HG02981 (cell line): ENCODE measurements around the gene LAD1.

Experiments used
- ATAC-seq: cut with Tn5 transposase; IDR thresholded peaks from one replicate; pipeline ENCODE4 v1.9.1; 2021; ENCODE audit warnings: mild to moderate bottlenecking, moderate library complexity; ENCODE audit not compliant: unreplicated experiment

The LAD1 gene

DNA sequence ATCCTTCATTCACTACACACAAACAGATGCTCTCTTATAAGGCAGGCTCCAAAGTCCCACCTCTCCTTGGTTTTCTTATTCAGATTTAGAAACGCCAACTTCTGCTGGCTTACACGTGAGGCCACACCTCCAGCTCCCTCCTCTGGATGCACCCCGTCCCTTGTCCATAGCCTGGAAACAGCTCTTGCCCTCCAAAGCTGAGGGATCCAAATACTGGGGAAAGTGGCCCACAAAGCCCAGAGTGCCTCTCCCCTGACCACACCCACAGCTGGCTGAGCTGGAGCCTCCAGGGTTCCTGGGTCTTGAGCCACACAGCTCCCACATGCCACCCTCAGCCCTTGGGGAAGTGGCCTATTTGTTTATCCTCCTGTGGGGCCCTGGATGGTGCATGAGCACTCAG is 4.5 kb downstream of the LAD1 start:
- no peak for ATAC-seq

DNA sequence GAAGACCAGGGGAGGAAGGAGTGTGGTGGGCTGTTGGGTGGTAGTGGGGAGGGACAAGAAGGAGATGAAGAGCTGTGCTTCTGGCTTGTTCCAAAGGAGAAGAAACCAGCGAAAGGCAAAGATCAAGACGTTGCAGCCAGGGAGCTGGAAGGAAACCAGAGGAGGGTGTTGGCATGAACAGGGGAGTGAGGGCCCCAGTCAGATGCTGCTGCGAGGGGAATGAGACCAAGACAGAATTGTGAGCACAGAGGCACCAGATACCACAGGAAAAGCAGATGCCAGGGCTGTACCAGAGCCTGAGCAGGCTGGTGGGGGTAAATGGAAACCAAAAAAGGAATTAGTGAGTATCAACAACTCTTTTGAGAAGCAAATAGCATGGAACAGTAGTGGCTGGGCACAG is 6.0 kb downstream of the LAD1 start:
- no peak for ATAC-seq

DNA sequence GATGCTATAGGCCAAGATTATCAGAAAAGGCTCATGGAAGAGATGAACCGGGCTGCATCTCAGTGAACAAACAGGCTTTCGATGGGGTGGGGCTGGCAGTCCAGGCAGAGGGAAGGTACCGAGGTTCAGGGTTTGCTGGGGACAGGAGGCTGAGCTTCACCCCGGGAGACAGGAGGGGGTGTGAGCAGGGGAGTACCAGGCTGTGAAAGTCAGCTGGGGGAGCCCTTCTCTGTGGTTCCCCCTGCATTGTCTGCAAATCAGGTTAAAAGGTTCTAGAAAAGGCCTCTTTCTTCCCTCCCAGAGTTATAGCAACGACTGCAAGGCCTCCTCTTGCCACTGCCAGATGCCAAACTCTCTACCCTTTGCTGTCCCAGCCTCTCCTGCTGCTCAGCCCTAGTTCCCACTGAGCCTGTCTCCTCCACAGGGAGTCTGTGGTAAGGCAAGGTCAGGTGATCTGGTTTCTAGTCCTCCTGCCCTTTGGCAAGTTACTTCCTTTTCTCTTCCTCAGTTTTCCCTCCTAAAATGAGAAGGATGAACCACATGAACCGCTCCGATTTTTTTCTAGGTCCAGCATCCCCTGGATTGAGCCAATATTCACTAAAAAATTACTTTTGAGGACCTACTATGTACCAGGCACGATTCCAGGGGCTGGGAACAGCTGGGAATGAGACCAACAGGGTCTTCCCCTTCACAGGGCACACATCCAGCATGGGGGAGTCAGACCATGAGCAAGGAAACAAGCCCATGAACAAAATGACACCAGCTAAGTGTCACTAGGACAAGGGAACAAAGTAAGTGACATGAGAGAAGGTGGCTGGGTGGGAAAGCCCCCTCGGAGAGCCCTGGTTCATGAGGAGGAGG is 7.2 kb downstream of the LAD1 start:
- ATAC-seq = no peak

DNA sequence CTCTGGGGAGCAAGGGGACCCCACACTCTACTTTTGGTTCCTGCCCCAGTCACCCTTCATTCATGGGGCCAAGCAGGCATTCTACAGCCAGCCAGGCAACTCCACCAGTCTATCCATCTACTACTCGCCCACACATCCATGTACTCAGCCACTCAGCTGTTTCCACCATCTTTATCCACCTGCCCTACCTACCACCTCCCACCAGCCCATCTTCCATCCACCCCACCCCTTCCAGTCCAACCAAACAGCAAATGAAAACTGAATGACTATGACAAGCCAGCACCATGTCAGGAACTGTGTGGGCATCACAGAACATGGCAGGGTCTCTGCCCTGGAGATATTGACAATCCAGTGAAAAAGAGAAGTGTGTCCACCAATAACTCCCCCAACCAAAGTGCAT is 7.9 kb downstream of the LAD1 start:
- no peak for ATAC-seq

DNA sequence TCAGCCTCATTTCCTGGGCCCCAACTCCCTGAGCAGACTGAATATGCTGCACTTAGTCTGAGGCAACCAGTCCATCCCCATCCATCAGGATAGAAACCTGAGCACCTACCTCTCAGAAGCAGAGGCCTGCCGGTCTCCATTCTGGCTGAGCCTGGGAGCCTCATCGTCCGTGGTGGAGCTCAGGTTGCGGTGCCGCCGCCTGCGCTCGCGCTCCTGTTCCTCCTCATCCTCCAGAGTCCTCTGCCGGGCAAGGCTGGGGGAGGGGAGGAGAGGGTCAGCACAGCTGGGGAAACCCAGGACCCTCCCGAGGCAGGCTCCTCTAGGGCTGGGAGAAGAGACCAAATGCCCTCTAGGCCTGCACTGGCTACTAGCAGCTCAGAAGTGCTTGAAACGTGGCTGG is 10.1 kb downstream of the LAD1 start:
- ATAC-seq = no peak

DNA sequence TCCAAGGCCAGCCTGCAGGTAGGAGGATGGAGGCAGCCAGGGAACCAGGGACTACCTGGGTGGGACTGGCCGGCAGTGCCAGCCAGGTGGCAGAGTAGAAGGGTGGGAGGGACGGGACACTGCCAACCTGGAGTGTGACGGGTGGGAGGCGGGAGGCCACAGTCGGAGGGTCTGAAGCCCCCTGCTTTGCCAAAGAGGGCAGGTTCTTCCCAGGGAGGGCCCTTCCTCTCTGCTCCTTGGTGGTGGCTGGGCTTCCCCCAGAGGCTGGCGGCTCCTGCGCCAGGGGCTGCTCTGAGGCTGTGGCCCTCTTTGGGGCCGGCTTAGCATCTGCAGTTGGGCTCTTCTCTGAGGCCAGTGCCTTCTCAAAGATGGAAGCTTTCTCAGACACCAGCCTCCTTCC is 12.9 kb downstream of the LAD1 start:
- ATAC-seq = no peak

DNA sequence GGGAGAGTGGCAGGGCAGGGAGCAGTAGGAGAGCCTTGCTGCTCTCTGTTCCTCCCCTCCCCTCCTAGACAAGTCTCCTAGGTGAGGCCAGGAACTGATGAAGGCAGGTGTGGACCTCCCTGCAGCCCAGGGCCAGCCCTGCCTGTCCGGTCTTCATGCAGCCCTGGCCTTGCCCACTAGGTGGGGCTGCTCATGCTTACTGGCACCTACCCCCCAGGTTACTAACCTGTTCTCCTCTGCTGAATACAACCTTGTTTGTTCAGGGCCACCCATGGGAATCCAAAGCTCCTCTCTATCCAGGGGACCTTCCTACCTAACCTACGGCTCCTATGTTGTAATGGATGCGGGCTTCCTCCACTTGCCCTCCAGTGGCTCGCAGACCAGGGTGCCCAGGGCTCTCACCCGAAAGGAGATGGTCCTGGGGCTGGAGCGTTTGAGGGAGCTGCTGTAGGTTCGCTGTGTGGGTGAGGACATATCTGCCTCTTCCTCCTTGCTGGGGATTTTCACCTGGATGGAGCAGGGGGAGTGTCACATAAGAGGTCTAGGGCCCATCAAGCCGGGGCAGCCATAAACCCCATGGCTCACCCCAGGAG is 13.7 kb downstream of the LAD1 start:
- peak; percentile 73 for ATAC-seq

DNA sequence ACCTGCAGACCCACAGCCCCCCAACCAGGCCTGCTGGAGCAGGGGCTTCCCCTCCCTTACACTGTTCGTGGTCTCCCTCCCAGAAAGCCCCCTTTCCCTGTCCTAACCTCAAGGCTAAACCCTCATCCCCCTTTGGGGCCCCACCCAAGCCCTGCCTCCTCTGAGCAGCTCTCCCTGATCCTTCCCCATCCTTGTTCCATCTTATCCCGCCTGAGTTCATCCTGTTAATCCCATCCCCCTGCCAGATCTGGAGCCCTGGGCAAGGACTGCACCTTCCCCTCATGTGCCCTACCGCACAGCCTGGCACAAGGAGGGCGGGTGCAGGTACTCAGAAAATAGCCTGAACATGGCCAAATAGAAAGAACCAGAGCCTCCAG is 14.7 kb downstream of the LAD1 start:
- ATAC-seq = no peak

DNA sequence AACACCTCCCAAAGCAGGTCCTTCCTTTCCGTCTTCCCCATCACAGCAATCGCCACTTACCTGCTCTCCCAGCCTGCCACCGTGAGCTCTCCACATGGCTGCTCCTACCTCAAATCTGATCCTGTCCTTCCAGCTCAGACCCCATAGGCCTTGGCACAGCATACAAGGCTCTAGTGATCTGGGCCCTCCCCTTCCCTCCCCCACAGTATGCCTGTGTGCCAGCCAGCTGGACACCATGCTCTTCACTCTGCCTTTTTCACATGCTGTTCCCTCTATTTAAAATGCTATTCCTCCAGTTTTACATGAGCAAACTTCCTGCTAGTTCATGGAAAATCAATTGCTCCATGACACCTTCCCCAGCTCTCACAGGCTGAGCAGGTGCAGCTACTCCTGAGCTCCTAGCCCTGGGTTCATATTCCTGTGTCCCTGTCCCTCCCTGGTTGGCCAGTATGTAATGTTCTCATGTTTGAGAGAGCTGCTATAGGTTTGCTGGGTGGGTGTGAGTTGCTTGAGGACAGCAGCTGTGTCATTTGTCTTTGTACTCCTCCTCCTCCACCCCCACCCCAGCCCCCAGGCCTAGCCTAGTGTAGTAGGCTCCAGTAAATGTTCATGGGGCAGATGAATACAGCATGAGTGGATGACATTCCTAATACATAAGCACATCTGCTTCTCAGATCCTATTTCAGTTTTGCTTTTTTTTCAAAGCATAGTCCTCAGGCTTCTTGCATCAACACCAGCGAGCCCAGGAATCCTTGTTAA is 15.3 kb downstream of the LAD1 start:
- ATAC-seq = no peak

DNA sequence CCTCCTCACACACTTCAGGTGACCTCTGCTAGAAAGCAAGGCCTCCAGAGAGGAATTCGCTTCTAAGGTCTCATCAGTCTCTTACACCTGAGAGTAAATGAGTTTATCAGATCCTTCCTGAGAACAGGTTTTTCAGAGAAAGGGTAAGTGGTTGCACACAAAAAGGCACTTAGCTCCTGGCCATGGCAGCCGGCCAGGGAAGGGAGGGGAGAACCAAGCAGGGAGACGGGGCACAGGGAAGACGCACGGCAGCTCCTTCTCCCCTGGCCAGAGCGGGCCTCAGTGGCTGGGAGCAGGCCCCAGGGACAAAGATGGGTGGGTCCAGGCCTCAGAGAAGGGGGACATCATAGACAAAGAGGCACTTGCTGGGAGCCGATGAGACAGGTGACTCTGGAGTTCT is 18.0 kb downstream of the LAD1 start:
- no peak for ATAC-seq

DNA sequence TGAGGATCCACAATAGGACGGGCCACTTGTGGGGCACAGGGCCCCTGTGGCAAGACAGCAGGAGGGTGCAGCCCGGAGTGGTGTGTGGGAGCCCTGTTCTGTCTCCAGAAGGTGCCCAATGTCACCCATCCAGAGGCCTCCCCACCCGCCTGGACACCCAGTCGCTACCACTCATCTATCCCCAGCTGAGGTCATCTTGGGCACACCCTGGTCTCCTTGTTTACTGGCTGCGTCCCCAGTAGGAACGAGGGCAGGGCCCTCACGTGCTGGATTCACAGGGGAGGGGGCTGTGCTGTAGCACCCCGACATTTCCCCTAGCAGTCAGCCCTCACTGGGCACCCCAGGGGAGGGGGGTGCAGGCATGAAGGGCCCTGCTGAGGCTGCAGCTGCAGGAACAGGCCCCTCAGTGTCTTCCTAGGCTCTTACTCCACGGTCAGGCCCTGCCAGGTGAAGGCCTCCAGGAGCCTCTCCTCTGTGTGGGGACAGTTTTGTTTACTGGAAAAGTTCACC is 19.3 kb downstream of the LAD1 start:
- no peak for ATAC-seq

DNA sequence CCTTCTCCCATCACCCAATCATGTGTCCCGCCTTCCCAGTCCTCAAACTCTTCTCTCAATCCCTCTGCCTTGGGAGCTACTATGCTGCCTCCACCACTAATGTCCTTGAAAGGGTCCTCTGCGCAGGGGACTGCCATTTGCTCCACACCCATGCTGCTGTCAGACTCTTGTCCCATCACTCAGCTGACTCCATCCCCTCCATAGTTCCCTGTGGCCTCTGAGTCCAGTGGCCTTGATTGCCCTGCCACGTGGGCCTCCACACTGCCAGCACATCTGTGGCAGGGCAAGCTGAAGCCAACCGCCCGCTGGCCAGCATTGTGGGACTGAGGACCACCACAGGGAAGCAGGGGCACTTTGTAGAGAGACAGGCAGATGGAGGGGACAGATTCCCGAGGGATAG is 20.3 kb downstream of the LAD1 start:
- no peak for ATAC-seq

DNA sequence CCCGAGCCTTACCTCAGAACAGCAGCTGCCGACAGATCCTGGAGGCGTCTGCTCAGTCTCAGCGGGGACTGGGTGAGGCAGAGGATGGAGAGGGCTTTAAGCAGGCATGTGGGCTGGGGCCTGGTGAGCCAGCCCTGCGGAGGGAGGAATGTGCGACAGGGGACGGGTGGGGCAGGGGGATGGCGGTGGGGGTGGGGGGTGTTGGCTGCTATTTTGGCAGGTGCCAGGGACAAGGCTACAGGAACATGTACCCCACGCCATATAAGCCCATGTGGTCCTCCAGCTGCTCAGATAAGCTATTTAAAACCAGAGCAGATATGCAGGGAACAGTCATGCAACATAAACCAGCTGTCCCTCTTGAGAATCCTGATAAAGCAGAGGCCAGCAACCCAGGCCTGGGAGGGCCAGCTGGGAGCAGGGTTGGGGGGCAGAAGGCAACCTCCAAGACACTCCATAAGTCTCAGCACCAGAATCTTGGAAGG is 21.5 kb downstream of the LAD1 start, which contains the start of gene TNNT2:
TNNT2 (minus strand) TSS at position 70 of the 482 bp plus-strand sequence. CDS start 4,426 bp downstream, outside the sequence.
- ATAC-seq = no peak

DNA sequence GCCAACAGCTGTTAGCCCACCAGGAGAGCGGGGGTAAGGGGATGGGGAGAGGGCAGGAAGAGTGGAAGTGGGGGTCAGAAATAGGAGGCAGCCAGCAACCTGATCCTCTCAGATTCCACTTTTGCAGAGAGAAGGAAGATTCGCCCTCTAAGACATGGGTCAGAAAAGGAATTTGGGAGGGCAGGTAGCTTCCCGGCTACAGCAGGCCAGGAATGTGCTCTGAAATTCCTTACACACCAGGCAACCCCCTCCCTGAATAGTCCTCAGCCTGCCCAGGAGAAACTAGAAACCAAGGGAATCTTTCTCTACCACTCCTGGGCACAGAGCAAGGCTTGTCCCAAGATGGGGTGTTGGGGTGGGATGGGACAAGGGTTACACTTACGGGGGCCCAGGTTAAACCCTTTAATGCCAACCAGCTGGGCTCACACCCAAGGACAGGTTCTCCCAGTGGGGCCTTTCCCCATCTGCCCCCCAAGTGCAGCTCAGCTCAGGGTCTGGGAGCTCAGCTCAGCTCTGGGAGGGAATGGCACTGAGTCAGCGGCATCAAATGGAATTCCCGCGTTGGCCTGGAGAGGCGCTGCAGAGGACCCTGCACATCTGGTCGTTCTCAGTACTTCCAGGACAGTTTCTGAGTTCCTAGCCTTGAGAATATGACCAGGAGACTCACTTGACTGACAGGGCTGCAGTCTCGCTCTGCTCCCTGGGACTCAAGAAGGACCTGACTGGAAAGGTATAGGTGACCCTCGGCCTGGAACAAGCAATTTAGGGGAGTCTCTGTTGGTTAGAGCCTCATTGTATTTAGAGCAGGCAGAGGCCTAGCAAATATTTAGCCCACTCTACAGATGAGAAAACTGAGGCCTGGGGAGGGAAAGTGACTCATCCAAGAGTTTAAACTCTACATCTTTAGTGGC is 22.4 kb downstream of the LAD1 start:
- ATAC-seq = no peak

DNA sequence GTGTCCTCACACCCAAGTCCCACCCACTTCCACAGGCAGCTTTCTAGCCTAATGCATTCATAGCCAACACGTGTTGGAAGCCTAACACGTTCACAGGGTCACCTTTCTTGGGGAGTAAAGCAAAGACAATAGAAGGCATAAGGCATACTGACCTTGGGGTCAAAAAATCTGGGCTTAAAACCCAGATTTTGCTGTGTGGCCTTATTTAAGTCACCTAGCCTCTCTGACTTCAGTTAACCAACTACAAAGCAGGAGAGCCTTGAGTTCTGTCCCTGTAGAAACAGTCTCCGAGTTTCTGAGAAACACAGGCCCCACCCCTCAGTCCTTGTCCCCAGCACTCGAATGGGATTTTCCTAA is 23.0 kb downstream of the LAD1 start:
- no peak for ATAC-seq

DNA sequence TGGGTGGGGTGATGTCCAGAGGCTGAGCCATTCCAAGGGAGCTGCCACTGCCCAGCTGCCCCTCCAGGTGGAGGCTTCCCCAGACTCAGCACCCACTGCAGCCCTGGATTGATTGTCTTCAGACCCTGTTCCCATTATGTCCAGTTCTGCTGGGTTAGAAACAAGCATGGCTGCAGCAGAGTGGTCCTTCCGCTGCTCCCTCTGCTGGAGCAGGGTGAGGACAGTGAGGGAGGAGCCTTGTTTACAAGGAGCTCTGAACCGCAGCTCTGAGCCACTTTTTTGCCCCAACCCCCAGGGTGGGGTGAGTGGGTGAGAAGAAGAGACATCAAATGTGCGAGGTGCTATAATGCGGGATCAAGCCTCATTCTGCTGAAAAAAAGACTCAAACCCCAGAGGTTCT is 24.0 kb downstream of the LAD1 start:
- no peak for ATAC-seq

DNA sequence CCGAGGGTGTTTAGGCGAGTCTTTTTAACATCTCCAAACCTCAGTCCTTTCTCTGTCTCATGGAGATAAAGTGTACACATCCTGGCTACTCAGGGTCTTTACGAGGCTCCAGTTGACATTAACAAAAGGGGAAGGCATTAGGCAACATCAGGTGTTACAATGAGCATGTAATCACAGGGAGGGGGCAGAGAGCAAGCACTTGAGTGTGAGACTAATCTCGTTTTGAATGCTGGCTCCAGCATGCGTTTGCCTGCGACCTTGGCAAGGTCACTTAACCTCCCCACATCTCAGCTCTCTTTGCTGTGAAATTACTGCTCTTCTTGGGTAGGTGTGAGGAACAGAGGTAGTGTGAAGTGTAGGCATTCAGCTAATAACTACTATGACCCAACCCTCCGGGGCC is 24.8 kb downstream of the LAD1 start:
- no peak for ATAC-seq

DNA sequence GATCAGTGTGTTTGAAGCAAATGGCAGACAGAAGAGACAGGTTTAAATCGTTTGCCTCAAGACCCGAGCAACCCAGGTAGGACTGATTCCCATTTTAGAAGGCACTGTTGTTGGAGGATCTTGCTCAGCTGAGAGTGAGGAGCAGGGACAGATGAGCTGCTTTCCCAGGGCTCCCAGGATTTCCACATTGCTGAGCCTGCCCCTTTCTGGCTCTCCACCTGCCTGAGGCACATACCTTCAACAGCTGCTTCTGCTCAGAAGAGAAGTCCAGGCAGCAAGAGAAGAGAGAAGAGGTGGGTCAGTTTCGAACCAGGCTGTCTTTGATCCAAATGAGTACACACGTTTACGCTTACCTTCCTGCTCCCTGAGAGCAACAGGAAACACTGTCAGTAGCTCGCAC is 27.3 kb downstream of the LAD1 start:
- ATAC-seq = no peak

DNA sequence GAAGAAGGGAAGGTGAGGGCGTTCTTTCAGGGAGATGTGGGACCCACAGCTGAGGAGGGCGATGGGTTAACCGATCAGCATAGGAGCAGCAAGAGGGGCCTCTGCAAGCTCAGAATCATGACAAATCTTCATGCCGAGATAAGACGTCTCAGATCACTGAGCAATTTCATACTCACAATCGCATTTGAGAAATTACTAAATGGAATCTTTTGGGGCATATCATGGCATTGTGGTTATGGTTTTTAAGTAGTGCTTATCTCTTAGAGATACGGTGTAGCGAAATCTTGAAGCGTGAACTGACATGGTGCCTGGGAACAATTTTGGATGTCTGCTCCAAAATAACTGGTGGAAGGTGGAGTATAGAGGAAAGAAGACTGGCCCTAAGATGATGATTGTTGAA is 27.8 kb downstream of the LAD1 start:
- no peak for ATAC-seq

DNA sequence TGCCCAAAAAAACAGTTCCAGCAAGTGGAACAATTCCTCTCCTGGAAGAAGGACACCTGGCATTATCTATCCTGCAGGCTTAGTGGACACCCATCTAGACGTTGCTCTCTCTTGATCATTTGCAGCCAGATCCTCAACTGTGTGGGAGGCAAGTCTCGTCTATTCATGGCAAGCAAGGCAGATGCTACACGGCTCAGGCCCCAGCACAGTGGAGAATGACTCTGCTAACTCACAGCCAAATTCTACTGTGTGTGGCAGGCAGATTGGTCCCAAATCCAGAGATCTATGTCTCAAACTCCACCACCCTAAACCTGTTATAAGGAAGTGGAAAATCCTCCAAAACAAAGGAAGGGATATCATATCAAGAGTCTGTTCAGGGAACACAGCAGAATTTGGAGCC is 28.6 kb downstream of the LAD1 start:
- ATAC-seq = no peak

DNA sequence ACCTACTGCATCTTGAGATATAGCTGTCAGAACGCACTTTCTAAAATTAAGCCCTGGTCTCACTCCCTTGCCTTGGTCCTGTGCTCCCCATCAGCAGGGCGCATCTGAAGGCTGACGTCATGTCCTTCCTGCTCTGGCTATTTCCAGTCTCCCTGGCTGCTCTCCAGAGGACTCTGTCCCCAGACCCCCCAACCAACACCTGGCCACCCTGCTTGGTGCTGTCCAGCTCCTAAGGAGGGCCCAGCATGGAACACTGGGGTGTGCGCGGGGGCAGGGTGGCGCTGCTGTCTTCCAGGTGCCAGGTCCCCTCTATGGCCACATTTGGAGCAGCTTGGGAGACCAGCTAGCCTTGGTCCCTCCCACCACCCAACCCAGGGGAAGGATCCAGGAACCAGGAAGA is 29.9 kb downstream of the LAD1 start:
- ATAC-seq = no peak
